WI38 (cell line): ENCODE data around the gene PIRT.
A peak's percentile ranks its signal among the peaks of the same experiment; 100 is the strongest.
"Not testable (repeated sequence)": the region's sequence is repeated elsewhere in the genome, so short reads cannot be mapped to it uniquely, and the experiment has no call there.

Experiments used
- H3K4me3 ChIP-seq: 2 replicates; pipeline ENCODE4 v1.5.1; 2011; ENCODE audit warnings: low read depth, mild to moderate bottlenecking, control low read depth, low read length
- TF ChIP-seq, protein P1 (sequence below): IDR thresholded peaks from 2 replicates; pipeline ENCODE4 v1.5.1; 2012; ENCODE audit warnings: low read depth, mild to moderate bottlenecking, control low read depth, low read length

The PIRT gene

DNA sequence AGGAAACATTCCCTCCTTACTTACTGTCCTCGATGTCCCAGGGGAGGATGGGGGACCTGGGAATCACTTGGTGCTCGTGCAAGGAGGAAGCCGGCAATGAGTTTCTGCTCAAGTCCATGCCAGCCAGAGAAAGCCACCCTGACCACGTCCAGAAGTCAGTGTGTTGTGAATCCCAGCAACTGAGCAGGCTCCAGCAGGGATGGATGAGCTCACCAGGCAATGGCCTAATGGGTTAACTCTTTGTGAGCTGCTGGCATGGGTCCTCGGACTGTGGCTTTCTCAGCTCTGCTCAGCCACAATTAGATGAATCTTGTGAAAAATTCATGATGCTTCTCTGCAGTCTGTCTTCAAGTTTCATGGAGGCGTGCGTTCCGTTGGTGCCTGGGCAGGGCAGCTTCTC is at the start of gene PIRT:
TSS of gene PIRT (minus strand) at position 167 of the 400 bp plus-strand sequence. CDS start 12,442 bp downstream, outside the sequence.
- TF ChIP-seq, protein P1, sequence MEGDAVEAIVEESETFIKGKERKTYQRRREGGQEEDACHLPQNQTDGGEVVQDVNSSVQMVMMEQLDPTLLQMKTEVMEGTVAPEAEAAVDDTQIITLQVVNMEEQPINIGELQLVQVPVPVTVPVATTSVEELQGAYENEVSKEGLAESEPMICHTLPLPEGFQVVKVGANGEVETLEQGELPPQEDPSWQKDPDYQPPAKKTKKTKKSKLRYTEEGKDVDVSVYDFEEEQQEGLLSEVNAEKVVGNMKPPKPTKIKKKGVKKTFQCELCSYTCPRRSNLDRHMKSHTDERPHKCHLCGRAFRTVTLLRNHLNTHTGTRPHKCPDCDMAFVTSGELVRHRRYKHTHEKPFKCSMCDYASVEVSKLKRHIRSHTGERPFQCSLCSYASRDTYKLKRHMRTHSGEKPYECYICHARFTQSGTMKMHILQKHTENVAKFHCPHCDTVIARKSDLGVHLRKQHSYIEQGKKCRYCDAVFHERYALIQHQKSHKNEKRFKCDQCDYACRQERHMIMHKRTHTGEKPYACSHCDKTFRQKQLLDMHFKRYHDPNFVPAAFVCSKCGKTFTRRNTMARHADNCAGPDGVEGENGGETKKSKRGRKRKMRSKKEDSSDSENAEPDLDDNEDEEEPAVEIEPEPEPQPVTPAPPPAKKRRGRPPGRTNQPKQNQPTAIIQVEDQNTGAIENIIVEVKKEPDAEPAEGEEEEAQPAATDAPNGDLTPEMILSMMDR, result no peak
- no peak within 1 kb of the TSS for H3K4me3 ChIP-seq

DNA sequence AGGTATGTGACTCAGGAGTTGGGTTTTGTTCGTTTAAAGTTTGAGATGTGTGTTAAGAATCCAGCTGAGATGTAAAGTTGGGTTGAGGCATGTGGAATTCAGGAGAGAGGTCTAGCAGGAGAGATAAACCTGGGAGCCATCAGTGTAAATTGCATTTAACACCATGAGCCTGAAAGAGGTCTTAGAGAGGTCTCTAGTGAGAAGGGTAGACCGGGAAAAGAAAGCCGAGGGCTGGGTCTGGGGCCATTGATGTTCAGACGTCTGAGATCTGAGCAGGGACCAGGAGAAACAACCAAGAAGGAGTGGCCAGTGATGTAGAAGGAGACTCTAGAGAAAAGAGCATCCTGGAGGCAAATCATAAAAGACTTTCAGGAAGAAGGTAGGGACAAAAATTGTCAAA is 44.1 kb upstream of the PIRT start:
- no peak overlapping the region for H3K4me3 ChIP-seq
- TF ChIP-seq, protein P1, result no peak

DNA sequence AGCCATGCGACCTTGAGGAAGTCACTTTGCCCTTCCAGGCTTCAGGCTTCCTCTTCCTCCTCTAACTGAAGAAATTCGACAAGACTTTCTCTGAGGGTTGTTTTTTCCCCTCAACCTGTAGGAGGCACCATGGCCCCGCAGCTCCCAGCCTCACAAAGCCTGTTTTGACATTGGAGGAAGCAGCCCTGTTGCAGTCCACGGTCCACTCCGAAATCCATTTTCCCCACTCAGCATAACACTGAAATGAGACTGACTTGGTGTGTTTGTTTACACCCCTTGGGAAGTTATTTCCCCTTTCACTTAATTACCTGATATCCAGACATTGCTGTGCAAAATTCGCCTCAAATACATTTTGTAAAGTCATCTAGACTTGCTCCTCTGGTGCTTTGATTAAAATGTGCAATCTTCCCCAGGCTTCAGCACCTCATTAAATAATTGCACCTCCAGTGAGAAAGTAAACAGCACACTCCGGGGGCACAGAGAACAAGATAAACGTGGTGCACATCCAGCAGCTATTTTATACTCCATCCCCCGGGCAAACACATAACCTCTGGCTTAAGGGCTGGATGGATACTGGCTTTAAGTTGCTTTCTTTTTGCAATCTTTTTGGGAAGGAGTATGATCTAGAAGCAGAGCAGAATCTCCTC is 41.4 kb upstream of the PIRT start:
- no peak overlapping the region for H3K4me3 ChIP-seq
- TF ChIP-seq, protein P1, result no peak

DNA sequence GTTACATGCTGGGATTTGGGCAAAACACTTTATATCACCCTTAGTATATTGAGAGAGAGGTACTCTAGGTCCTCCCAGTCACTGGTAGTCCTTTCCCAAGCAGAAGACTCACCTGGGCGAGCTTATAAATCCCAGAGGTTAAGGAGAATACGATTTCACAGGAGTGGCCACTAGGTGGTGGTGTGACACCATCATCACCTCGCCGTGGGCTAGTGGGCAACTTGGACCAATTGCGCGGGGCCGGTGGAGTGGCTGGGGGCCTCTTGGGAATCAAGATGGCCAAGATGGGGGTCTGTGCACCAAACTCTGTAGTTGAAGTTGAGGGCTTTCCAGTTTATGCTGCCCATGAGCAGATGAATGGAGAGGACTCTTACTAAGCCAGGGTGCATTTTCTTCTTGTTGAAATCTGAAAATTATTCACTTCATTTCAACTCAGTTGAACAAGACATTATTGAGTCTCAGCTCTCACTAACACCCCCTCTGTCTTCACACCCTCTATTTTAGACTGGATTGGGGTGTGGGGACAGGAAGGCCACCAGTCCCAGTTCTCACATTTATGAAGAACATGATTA is 38.2 kb upstream of the PIRT start:
- TF ChIP-seq, protein P1, result 0 out of 2 replicates have a peak, but pooled peaks have one; percentile 15
- no peak overlapping the region for H3K4me3 ChIP-seq

DNA sequence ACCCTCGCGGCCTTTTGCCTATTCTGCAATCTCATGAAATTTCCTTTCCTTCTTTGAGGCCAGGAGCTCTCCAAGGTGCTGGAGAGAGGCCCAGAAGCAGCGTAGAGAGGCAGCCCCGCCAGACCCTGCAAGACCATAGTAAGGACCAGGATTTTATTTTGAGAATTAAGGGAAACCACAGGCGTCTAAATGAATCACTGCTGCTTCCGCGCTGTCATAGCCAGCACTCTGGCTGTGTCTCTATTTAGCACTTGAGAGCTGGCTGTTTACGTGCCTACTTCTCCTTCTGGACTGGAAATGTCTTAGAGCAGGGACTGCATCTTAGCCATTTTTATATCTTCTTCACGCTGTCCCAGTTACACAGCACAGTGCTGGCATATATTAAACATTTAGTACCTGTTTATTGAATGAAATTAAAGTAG is 37.6 kb upstream of the PIRT start:
- TF ChIP-seq, protein P1, result no peak
- H3K4me3 ChIP-seq, result no peak overlapping the region

DNA sequence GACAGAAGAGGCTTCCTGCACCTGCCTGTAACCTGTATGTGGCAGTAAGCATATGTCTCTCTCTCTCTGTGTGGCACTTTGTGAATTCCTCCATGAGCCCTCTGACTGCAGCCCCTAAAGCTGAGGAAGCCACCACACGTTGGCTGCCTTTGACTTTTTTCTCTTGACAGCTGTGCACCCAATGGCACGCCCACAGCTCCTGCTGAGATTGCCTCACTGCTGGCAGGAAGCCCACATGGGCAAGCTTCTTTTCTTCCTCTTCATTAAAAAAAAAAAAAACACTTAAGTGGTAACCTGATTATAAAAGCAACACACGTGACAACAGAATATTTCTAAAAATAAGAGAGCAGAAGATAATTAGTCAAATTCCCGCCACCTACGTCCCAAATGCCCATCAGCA is 34.0 kb upstream of the PIRT start:
- TF ChIP-seq, protein P1, result no peak

DNA sequence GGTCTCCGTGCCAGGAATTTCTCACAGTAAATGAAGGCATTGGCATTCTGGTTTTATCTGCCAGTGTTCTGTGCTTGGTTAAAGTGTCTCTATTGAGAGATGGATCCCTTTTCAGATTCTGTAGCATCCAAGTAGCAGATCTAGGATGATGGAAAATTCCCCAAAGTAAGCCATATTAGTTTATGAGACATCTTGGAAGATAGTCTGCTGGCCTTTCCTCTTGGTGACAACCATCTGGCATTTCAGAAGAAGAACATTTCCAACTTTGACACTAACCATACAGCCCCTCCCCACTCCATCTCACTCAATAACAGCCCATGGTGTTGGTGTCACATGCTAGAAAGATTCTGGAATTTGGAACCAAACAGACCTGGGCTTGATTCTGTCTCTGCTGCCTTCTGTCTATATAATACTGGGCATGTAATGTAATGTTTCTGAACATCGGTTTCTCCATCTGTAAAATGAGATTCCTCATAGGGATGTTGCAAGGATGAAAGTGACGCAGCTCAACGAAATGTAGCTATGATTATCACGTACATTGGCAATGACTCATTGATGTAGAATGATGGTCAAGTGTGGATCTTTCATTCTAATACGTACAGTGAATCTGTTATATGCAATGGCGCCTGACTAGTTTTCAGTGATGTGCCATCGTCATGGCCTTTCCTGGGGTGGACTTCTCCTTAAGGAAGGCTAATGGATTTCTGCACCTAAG is 32.6 kb upstream of the PIRT start:
- no peak overlapping the region for H3K4me3 ChIP-seq
- TF ChIP-seq, protein P1, result no peak

More for the DNA sequence above, 34.0 kb upstream of the PIRT start:
- no peak overlapping the region for H3K4me3 ChIP-seq

DNA sequence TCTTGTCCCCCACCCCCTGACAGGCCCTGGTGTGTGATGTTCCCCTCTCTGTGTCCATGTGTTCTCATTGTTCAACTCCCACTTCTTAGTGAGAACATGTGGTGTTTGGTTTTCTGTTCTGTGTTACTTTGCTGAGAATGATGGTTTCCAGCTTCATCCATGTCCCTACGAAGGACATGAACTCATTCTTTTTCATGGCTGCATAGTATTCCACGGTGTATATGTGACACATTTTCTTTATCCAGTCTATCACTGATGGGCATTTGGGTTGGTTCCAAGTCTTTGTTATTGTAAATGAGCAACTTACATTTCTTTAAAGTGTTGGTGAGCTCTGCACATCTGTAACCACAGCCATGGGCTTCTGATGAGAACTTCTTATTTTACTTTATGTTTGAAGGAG is 30.9 kb upstream of the PIRT start:
- not testable (repeated sequence) for H3K4me3 ChIP-seq
